ENCODE measurements around the gene CERCAM. TPM values are rescaled to one million over a fixed set of nuclear protein-coding genes. Genes with fewer than 3 reads are reported as not detected.

The CERCAM gene
- total and polyA plus RNA-seq, 8 donors, result 5.5 to 22.8 (median 12.5) TPM

DNA sequence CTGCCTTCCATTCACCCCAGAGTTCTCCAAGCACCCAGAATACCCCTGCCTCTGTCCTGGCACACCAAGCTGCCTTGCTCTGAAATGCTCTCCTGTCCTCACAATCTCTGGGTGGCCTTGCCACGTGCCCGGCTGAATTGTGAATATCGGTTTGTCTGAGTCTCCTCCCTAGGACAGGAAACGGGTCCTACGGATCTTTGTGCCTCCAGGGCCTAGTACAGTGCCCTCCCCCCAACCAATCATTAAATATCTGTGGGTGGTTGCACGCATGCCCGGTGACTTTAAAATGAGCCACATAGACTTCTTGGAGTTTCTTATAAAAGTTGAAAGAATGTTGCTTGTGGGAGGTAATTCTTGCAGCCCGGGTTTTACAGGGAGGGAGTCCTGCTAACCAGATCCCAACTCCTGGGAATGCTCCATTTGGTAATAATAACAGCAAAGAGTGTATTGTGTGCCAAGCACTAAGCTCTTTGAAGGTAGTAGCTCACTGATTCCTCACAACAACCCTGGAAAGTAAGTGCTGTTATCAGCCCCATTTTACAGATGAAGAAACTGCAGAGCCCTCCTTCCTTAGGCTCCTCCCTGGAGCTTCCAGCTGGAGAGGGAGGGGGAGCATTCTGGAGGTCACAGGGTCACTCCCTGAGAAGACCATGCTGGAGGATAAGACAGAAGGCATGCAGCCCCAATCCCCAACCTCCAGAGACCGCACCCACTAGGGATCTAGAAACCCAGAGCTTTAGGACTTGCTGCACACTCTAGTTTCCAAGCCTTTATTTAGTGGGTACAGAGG is 26.1 kb upstream of the CERCAM start:
- H3K4me3 ChIP-seq, result no peak overlapping the region
- no peak for DNase-seq
- peaks cover 0 to 64% (median 3%) of the 10 kb centered on the region in 3 donors for H3K27me3 ChIP-seq
- H3K4me1 ChIP-seq, result peaks cover 0 to 14% (median 6%) of the 10 kb centered on the region in 4 donors
- 42 to 57% (median 47%) methylated on average over 9 of the region's 9 CpGs for WGBS, 5 donors
- intact Hi-C loops (cut with DNase I; ENCODE audit: low total_unique reads), result no loop called here
- TF ChIP-seq, protein P1, sequence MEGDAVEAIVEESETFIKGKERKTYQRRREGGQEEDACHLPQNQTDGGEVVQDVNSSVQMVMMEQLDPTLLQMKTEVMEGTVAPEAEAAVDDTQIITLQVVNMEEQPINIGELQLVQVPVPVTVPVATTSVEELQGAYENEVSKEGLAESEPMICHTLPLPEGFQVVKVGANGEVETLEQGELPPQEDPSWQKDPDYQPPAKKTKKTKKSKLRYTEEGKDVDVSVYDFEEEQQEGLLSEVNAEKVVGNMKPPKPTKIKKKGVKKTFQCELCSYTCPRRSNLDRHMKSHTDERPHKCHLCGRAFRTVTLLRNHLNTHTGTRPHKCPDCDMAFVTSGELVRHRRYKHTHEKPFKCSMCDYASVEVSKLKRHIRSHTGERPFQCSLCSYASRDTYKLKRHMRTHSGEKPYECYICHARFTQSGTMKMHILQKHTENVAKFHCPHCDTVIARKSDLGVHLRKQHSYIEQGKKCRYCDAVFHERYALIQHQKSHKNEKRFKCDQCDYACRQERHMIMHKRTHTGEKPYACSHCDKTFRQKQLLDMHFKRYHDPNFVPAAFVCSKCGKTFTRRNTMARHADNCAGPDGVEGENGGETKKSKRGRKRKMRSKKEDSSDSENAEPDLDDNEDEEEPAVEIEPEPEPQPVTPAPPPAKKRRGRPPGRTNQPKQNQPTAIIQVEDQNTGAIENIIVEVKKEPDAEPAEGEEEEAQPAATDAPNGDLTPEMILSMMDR (IDR thresholded peaks at IDR 0.05), result no peak
- TF ChIP-seq POLR2A (IDR thresholded peaks at IDR 0.05) (no peak), POLR2AphosphoS5 (IDR thresholded peaks at IDR 0.05) (no peak)
- H3K36me3 ChIP-seq, result peaks cover 8 to 40% (median 37%) of the 10 kb centered on the region in 4 donors
- no peaks in the 10 kb centered on the region for H3K9me3 ChIP-seq
- H3K27ac ChIP-seq, result no peak overlapping the region

DNA sequence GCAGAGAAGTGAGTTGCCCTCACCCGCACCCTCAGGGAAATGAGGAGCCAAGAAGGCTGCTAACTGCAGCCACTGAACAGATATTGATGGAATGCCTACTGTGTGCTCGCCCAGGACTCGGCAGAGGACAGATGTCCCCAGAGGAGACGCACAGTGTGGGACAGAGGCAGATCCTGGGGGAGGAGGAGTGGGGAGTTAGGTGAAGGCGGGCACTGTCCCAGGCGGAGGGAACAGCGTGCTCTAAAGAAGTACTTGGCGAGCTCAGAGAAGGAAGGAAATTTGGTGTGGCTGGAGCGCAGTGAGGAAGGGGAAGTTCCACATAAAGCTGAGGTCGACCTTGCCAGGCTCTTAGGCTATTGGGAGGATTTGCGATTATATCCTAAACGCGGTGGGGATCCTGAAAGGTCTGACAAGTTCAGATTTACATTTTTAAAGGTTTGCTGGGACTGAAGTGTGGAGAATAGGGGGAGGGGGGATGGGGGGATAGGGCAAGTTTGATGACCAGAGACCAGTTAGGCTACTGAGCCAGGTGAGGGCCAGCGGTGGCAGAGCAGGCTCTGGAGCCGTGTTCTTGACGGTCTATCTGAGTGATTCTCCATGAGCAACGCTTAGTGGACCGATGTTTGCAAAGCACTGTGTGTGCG is 23.6 kb upstream of the CERCAM start:
- H3K9me3 ChIP-seq, result no peaks in the 10 kb centered on the region
- H3K4me3 ChIP-seq, result no peak overlapping the region
- intact Hi-C loops (cut with DNase I; ENCODE audit: low total_unique reads), result no loop called here
- peaks cover 0 to 14% (median 6%) of the 10 kb centered on the region in 4 donors for H3K4me1 ChIP-seq
- 5 to 8% (median 6%) methylated on average over 19 of the region's 19 CpGs for WGBS, 5 donors
- peaks cover 0 to 75% (median 3%) of the 10 kb centered on the region in 3 donors for H3K27me3 ChIP-seq
- TF ChIP-seq POLR2AphosphoS5 (IDR thresholded peaks at IDR 0.05), result no peak
- TF ChIP-seq, protein P1 (IDR thresholded peaks at IDR 0.05), result no peak
- no peak for TF ChIP-seq POLR2A (IDR thresholded peaks at IDR 0.05)
- TF ChIP-seq EP300 (IDR thresholded peaks at IDR 0.05), result no peak
- peaks cover 6 to 15% (median 11%) of the 10 kb centered on the region in 4 donors for H3K36me3 ChIP-seq
- H3K27ac ChIP-seq, result peak overlapping the region in 2 of 5 donors; percentile 28 to 31
- no peak for DNase-seq

DNA sequence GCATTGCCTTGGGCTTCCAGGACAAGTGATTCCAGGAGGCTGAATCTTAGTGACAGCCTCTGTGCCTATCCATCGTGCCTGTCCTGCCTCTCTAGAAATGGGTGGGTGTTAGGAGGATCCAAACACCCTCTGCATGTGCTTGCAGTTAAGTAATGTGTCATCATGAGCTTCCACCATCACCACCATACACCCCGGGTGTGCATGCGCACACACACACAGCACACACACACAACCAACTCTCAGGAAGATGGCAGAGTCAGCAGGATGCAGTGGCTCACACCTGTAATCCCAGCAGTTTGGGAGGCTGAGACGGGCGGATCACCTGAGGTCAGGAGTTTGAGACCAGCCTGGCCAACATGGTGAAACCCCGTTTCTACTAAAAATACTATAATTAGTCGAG is 22.8 kb upstream of the CERCAM start:
- DNase-seq, result no peak

DNA sequence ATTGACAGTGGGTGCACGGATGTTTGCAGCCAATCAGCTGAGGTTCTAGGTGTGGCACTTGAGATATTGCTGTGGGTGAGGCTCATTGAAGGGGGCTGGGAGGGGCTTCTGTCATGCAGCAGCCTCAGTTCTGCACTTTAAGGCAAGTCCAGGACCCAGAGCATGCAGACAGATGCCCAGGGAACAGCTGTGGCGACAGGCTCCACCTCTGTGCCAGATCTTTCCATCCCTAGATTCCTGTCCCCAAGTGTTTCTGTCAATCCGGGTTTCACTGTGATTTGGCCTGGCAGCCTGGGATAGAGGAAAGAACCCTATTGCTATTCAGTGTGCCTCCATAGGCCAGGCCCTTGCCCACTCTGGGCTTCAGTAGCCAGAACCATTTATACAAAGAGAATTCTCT is 20.8 kb upstream of the CERCAM start:
- Histone ChIP-seq H3K9me3 (no peaks in the 10 kb centered on the region), H3K27ac (no peak overlapping the region), H3K4me1 (peaks cover 0 to 14% (median 6%) of the 10 kb centered on the region in 4 donors), H3K36me3 (no peaks in the 10 kb centered on the region), H3K4me3 (no peak overlapping the region), H3K27me3 (peaks cover 0 to 81% (median 3%) of the 10 kb centered on the region in 3 donors)
- intact Hi-C loops (cut with DNase I; ENCODE audit: low total_unique reads), result no loop called here
- TF ChIP-seq, protein P1 (IDR thresholded peaks at IDR 0.05), result no peak
- no peak for TF ChIP-seq POLR2AphosphoS5 (IDR thresholded peaks at IDR 0.05)
- TF ChIP-seq EP300 (IDR thresholded peaks at IDR 0.05), result no peak
- TF ChIP-seq POLR2A (IDR thresholded peaks at IDR 0.05), result no peak
- DNase-seq, result no peak
- 32 to 71% (median 68%) methylated on average over 2 to 3 of the region's 3 CpGs for WGBS, 5 donors

More for the DNA sequence above, 22.8 kb upstream of the CERCAM start:
- no peak overlapping the region for H3K4me3 ChIP-seq
- peaks cover 0 to 14% (median 6%) of the 10 kb centered on the region in 4 donors for H3K4me1 ChIP-seq
- WGBS, 5 donors, result 62 to 65% (median 63%) methylated on average over 7 of the region's 7 CpGs
- H3K9me3 ChIP-seq, result no peaks in the 10 kb centered on the region
- TF ChIP-seq POLR2A (IDR thresholded peaks at IDR 0.05) (no peak), EP300 (IDR thresholded peaks at IDR 0.05) (no peak), POLR2AphosphoS5 (IDR thresholded peaks at IDR 0.05) (no peak)
- TF ChIP-seq, protein P1 (IDR thresholded peaks at IDR 0.05), result no peak
- H3K27me3 ChIP-seq, result peaks cover 0 to 76% (median 3%) of the 10 kb centered on the region in 3 donors
- no peak overlapping the region for H3K27ac ChIP-seq
- intact Hi-C loops (cut with DNase I; ENCODE audit: low total_unique reads), result no loop called here
- H3K36me3 ChIP-seq, result peaks cover under 1 to 8% (median 4%) of the 10 kb centered on the region in 4 donors

Measured in stomach (tissue), 9 donors.